Smooth muscle cell of the brain vasculature (primary cell): Measurements from ENCODE around the gene CCDC6.
"Not testable (repeated sequence)": the region's sequence is repeated elsewhere in the genome, so short reads cannot be mapped to it uniquely, and the experiment has no call there.

Source experiments
- DNase-seq: peaks from one replicate; pipeline ENCODE4 v3.0.0-alpha.2; 2012; ENCODE audit warnings: low read depth, low spot score

Gene CCDC6

GRCh38 chr10:59770689-59771088, 135.7 kb downstream of the CCDC6 start:
- no peak for DNase-seq

GRCh38 chr10:59762505-59762904, 143.9 kb downstream of the CCDC6 start:
- no peak for DNase-seq

DNA sequence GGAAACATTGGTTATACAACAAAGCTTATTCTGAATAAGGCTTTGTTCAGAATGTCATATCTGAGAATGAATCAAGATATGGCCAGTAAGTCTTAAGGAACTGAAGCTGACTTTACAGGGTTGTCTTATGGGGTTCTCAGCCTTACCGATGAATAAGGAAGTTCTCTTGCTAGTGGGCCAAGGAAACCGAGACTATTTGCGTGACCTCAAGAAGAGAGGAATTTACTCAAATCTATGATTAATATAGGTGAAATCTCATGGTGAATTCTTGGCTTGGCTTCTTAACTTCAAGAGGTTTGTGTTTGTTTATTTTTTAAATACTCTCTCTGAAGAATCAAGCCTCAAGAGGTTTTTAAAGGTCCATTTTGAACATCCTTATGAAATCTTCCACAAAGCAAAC, 148.4 kb downstream of the CCDC6 start:
- DNase-seq: peak; percentile 9

- DNase-seq: no peak
Measured at GRCh38 chr10:59754951-59755350, 151.4 kb downstream of the CCDC6 start.

DNA sequence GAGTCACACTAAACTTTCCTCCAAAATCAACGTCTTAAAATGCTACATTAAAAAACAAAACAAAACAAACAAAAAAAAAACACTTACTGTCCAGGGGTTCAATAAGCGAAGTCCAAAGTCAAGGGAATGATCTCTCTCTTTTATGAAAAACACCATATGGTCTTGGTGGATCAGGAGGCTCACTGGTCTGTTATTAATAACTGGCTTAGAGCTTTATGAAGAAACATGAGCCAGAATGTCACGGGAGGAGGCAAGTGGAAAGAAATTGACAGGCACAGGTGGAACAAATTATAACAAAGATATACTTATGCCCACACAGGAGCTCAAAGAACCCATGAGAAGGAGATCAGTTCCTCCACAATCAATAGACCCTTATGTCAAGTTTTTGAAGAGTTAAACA, 153.1 kb downstream of the CCDC6 start, which contains the start of gene MRLN:
Gene MRLN, minus strand, starts transcription at position 189 of the 400 bp plus-strand sequence.
- DNase-seq: no peak

DNA sequence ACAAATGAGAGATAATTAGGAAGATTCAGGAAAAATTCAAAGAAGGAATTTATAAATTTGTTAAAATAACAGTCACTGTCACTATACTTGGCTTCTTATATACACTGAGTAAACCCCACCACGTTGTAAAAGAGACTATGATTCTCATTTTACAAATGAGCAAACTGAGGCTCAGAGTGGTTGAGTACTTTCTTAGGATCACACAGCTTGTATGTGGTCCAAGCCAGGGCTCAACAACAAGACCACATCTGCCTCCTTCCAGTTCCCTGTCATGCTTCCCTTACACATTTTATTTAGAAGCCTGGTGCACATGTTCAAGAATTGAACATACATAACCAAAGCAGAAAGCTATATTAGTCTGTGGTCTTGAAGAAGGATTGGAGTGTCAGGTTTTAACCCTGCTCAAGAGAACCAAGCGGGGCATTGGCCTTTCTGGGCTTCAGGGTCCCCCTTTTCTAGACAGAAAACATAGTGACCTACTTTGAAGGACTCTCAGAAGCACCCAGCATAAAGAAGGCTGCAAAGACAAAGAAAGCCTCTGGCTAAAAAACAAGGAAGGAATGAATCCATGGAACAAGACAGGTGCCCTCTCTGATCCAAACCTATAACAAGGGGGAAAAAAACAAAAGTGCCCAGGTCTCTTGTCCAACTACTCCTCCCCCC, 153.9 kb downstream of the CCDC6 start:
- no peak for DNase-seq

GRCh38 chr10:59750155-59750945, 156.0 kb downstream of the CCDC6 start:
- DNase-seq: no peak

GRCh38 chr10:59748834-59749233, 157.5 kb downstream of the CCDC6 start:
- no peak for DNase-seq

- no peak for DNase-seq
Measured at GRCh38 chr10:59745163-59745650, 161.1 kb downstream of the CCDC6 start.

- DNase-seq: not testable (repeated sequence)
Measured at GRCh38 chr10:59744762-59745161, 161.6 kb downstream of the CCDC6 start.

GRCh38 chr10:59744156-59744555, 162.2 kb downstream of the CCDC6 start:
- not testable (repeated sequence) for DNase-seq

DNA sequence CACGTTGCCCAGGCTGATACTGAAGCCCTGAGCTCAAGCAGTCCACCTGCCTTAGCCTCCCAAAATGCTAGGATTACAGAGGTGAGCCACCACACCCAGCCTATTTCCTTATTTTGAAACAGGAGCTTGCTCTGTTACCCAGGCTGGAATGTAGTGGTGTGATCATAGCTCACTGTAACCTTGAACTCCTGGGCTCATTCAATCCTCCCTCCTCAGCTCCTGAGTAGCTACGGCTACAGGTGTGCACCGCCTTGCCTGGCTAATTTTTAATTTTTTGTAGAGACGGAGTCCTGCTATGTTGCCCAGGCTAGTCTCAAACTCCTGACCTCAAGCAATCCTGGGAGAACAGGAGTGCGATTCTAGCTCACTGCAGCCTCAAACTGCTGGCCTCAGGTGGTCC, 164.8 kb downstream of the CCDC6 start:
- DNase-seq: no peak

DNA sequence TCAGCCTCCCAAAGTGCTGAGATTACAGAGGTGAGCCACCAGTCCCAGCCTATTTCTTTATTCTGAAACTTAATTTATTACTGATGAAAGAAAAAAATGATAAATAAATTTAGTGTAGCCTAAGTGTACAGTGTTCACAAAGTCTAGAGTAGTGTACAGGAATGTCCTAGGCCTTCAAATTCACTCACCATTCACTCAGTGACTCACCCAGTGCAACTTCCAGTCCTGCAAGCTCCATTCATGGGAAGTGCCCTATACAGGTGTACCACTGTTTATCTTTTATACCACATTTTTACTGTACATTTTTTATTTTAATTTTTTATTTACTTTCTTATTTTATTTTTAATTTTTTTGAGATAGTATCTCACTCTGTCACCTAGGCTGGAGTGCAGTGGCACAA, 165.3 kb downstream of the CCDC6 start:
- no peak for DNase-seq
